NCI-H187 (cell line): ENCODE measurements around the gene KRTAP13-2.
A peak's percentile ranks its signal among the peaks of the same experiment; 100 is the strongest.

Experiments used
- DNase-seq, 2 experiments: peaks; one replicate each; lab custom pipeline; 2025; lab: John Stamatoyannopoulos, UW

KRTAP13-2 gene, protein sequence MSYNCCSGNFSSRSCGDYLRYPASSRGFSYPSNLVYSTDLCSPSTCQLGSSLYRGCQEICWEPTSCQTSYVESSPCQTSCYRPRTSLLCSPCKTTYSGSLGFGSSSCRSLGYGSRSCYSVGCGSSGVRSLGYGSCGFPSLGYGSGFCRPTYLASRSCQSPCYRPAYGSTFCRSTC

DNA sequence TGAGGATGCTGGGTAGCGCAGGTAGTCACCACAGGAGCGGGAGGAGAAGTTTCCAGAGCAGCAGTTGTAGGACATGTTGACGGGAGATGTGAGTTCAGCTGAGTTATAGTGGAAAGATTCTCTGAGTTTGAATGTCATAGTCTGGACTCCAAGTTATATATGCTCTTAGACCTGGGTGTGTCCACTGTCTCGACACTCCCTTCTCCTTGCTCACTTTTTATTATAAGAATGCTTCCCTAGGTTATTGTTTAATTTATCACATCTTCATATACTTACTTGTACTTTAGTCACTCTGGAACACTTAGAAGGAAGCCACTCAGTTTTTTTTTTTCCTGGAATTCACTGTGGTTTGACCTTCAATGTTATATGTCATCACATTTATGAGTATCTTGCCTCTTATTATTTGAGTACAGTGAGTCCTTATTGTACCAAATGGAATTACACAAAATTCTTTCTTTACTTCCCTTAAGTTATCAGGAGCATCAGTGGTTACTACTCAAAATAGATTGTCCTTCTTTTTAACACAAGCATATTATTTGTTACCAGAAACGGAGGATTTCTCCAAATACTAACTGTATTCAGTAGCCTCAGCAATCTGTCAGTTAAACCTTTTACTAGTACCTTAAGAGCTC is at the start of gene KRTAP13-2:
Gene KRTAP13-2 (minus strand): TSS at position 133 of the 632 bp plus-strand sequence. CDS start 58 bp downstream, at position 75.
- DNase-seq = no peak

- DNase-seq = no peak
Observed at GRCh38 chr21:30415993-30416392, 43.9 kb upstream of the KRTAP13-2 start.

DNA sequence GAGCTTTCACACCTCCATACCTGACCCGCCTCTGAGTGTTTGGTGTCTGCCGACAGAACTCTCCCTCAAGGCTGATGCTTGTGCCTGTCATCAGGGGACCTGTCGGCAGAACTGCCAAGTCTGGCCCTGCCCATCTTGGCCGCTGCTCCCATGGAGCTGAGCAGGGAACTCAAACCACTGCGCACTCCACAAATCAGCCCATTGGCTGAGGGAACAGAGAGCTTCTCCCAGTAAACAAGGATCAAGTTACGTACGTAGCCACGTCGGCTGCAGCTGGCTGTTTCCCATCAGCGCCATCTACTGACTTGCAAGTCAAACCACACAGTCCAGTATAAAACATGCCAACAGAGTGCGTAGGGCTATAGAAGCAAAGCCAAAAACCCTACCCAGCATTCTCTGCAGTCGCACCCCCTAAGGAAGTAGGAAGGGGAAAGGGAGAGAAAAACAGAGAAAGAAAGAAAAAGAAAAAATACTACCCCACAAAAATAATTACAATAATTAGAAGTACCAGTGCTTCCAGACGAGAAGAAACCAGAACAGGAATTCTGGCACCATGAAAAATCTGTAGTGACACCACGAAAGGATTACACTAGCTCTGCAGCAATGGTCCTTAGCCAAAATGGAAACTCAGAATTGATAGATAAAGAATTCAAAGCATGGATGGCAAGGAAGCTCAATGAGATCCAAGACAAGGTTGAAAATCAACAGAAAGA is 36.9 kb upstream of the KRTAP13-2 start:
- peak in 1 of 2 experiments; percentile 8 for DNase-seq

GRCh38 chr21:30395731-30396130 is 23.7 kb upstream of the KRTAP13-2 start, which contains the start of gene KRTAP13-1:
KRTAP13-1 (plus strand) TSS chr21:30396031; CDS start chr21:30396087, 56 bp downstream.
- DNase-seq = no peak

GRCh38 chr21:30391492-30392025 is 19.5 kb upstream of the KRTAP13-2 start:
- DNase-seq = no peak

DNA sequence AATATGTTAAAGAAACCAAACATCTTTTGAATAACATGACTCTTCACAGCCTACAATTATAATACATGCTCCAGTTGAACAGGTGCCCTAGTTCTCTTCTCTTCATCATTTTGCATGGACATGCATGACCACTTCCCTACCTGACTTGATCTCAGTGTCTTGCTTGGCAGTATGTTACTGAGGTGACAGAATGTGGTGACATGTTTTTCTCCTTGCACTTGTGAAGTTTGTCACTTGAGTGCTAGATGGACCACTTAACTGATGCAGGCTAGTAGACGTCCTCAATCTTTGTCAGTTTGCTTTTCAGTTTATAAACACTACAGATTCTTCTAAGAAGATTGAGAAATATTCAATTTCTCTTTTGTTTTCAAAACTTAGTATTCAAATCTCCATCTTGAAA is 10.1 kb upstream of the KRTAP13-2 start:
- DNase-seq = no peak

DNA sequence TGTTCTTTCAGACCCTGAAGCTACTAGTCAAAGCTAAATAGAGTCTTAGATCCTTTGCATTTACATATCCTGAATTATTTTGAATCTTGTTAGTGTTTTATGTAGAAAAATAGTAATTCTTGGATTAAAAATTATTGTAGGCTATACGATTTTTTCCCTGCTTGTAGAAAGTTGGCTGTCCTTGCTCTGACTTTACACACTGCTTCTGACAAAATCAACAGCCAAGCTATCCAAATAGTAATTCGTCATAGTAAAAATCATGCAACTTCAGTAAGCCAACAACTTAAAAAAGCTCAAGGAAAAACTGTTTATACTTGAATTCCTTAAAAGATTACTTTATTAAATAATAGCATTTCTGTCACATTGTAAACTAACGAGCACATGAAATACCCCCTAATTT is 16.2 kb downstream of the KRTAP13-2 start:
- no peak for DNase-seq

DNA sequence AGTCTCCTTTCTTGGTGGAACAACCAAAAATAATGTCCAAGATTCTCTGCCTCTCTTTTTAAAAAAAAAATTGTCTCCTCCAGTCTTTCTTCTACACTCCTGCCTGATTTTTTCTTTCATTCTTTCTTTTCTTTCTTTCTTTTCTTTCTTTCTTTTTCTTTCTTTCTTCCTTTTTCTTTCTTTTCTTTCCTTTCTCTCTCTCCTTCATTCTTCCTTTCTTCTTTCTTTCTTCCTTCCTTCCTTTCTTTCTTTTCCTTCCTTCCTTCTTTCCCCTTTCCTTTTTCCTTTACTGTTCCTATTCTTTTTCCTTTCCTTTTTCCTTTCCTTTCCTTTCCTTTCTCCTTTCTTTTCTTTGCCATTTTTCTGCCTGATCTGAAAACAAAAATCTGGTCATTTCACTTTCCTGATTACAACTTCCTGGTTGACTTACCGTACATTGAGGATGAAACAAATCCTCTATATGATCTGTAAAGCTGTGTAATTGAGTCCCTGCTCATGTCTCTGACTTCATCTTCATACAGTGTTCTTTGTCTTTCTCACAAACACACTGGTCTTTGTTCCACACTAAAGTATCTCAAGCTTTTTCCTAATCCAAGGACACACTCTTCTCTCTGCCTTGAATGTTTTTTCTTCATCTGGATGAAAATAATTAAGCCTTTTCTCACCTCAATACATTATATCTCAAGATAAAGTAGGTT is 17.6 kb downstream of the KRTAP13-2 start:
- no peak for DNase-seq

DNA sequence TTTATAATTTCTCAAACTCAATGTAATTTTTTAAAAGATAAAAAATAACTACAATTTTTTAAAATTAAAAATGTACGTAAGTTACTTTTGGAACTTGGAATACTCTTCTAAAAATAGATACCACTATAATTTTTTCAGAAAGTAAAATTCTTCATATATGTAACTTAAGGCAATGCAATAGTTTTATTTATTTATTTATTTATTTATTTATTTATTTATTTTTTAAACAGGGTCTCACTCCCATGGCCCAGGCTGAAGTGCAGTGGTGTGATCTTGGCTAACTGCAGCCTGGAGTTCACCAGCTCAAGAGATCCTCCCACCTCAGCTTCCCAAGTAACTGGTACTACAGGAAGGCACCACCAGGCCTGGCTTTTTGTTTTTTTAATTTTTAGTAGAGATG is 20.5 kb downstream of the KRTAP13-2 start:
- no peak for DNase-seq

DNA sequence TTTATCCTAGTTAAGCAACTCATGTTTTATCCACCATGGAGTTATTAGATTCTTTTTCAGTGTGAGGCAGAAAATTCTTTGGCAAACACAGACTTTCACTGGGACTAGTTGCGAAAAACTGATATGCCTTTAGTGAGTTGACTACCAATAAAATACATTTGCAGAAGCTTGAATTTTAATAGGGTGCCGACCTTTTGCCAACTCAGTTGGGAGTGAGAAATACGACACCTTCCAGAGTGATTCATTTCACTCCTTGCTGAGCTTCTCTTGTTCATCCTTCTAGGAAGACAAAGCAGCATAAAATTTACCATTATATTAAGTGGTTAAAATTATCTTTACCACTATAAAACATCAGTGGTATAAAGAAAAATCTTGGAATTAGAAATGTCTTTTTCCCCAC is 22.5 kb downstream of the KRTAP13-2 start:
- no peak for DNase-seq

DNA sequence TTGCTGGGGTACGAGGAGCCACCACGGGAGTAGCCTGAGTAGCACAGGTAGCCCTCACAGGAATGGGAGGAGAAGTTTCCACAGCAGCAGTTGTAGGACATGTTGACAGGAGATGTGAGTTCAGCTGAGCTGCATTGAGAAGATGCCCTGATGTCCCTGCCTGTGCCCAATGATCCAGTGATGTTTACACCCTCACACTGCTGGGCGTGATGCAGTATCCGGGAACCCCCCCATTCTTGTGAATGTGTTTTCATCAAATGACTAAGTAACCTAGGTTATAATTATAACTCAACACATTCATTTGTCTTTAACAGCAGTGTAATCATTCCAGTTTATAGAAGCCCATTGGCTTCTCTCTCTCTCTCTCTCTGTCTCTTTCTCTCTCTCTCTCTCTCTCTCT is 23.6 kb downstream of the KRTAP13-2 start, which contains the start of gene KRTAP23-1:
Gene KRTAP23-1 (minus strand): TSS at position 101 of the 400 bp plus-strand sequence. CDS start 0 bp downstream, at position 101.
- no peak for DNase-seq

DNA sequence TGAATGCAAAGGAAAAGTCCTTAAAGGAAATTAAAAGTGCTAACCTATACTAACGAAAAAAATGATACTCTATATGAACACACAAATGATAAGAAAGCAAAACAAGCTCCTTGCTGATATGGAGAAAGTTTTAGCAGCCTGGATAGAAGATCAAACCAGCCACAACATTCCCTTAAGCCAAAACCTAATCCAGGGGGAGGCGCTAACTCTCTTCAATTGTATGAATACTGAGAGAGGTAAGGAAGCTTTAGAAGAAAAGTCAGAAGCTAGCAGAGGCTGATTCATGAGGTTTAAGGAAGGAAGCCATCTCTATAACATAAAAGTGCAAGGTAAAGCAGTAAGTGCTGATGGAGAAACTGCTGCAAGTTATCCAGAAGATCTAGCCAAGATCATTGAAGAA is 27.1 kb downstream of the KRTAP13-2 start:
- DNase-seq = no peak

GRCh38 chr21:30340714-30341573 is 31.1 kb downstream of the KRTAP13-2 start:
- DNase-seq = no peak

- DNase-seq = no peak
Observed at GRCh38 chr21:30338717-30339116, 33.4 kb downstream of the KRTAP13-2 start.

- DNase-seq = no peak
Observed at GRCh38 chr21:30337772-30338171, 34.3 kb downstream of the KRTAP13-2 start.

GRCh38 chr21:30337276-30337744 is 34.8 kb downstream of the KRTAP13-2 start, which contains the start of gene KRTAP27-1:
KRTAP27-1 (minus strand) TSS chr21:30337694; CDS start chr21:30337668, 26 bp downstream.
- no peak for DNase-seq

- no peak for DNase-seq
Observed at GRCh38 chr21:30336596-30336995, 35.5 kb downstream of the KRTAP13-2 start.

- DNase-seq = no peak
Observed at GRCh38 chr21:30333736-30334135, 38.3 kb downstream of the KRTAP13-2 start.

GRCh38 chr21:30332681-30333080 is 39.4 kb downstream of the KRTAP13-2 start:
- no peak for DNase-seq

GRCh38 chr21:30329203-30329875 is 42.7 kb downstream of the KRTAP13-2 start:
- no peak for DNase-seq
